A673 (cell line): ENCODE measurements around the gene BAK1. TPM values are rescaled to one million over a fixed set of nuclear protein-coding genes. Genes with fewer than 3 reads are reported as not detected.

Experiments
- BruUV-seq: library from RNA; stranded (reverse); fragments of 400-500 nt; replicated peaks from 2 replicates; lab custom pipeline; 2021; lab: Mats Ljungman, UMichigan
- CTCF ChIA-PET: fragments of 300-600 bp; sonication (Branson Sonifier 250); formaldehyde crosslinking; loops from one replicate; lab custom pipeline; 2022; ENCODE audit warnings: antibody characterized with exemption; lab: Charles Lee
- POLR2A ChIA-PET: fragments of 300-600 bp; sonication (Branson Sonifier 250); formaldehyde crosslinking; loops from one replicate; lab custom pipeline; 2022; ENCODE audit warnings: antibody characterized with exemption; ENCODE audit not compliant: low non-redundant PET; lab: Charles Lee
- DNase-seq: peaks from one replicate; pipeline ENCODE4 v3.0.0-alpha.2; 2015; ENCODE audit warnings: low spot score
- H3K27ac ChIP-seq: fragments of 200-600 bp; sonication (generic); 2 replicates; pipeline ENCODE4 v1.5.1; 2016; ENCODE audit warnings: mixed run types, low read depth, mild to moderate bottlenecking, mixed read lengths, antibody characterized with exemption, low read length; ENCODE audit not compliant: poor library complexity, severe bottlenecking
- H3K27me3 ChIP-seq: fragments of 200-600 bp; sonication (generic); replicated peaks from 2 replicates; pipeline ENCODE4 v1.6.1; 2017; ENCODE audit warnings: mixed run types, low read depth, mild to moderate bottlenecking, mixed read lengths, antibody characterized with exemption, low read length; ENCODE audit not compliant: insufficient read depth, poor library complexity
- H3K36me3 ChIP-seq: fragments of 200-600 bp; sonication (generic); 2 replicates; pipeline ENCODE4 v1.6.1; 2016; ENCODE audit warnings: mixed run types, mild to moderate bottlenecking, mixed read lengths, antibody characterized with exemption, low read length; ENCODE audit not compliant: insufficient read depth, poor library complexity, severe bottlenecking
- H3K4me1 ChIP-seq: fragments of 200-600 bp; sonication (generic); 2 replicates; pipeline ENCODE4 v1.6.1; 2017; ENCODE audit warnings: mixed run types, mild to moderate bottlenecking, mixed read lengths, antibody characterized with exemption, low read length; ENCODE audit not compliant: insufficient read depth, poor library complexity, severe bottlenecking
- H3K4me3 ChIP-seq: fragments of 200-600 bp; sonication (generic); 2 replicates; pipeline ENCODE4 v1.5.1; 2016; ENCODE audit warnings: low read depth, mixed run types, mild to moderate bottlenecking, mixed read lengths, low read length; ENCODE audit not compliant: poor library complexity, severe bottlenecking
- H3K9me3 ChIP-seq: fragments of 200-600 bp; sonication (generic); 2 replicates; pipeline ENCODE4 v1.6.1; 2016; ENCODE audit warnings: mixed run types, low read depth, mild to moderate bottlenecking, mixed read lengths, antibody characterized with exemption, low read length; ENCODE audit not compliant: poor library complexity, severe bottlenecking
- CTCF ChIP-seq: fragments of 300-800, 200-600 bp; sonication (generic); conservative IDR thresholded peaks from 2 replicates; pipeline ENCODE4 v1.5.1; 2017; ENCODE audit warnings: low read depth, mild to moderate bottlenecking, antibody characterized with exemption, low read length, moderate library complexity, mixed read lengths
- EZH2 ChIP-seq: fragments of 200-600 bp; sonication (generic); IDR thresholded peaks from 2 replicates; pipeline ENCODE4 v1.6.1; 2017; ENCODE audit warnings: borderline replicate concordance, low read depth, mild to moderate bottlenecking, mixed read lengths, antibody characterized with exemption, low read length; ENCODE audit not compliant: poor library complexity, severe bottlenecking
- intact Hi-C: fragments of 100-400 bp; cut with micrococcal nuclease; formaldehyde crosslinking; loops from one replicate; pipeline ENCODE4 v1.10.0; 2022; ENCODE audit not compliant: unreplicated experiment
- total RNA-seq: library from RNA; stranded (reverse); gene quantifications from 2 replicates; pipeline ENCODE4 v1.2.3, GENCODE V29; 2021

The BAK1 gene
- total RNA-seq, 1 experiment from 2014 or later: 27.1 TPM

- ChIA-PET POLR2A (interaction anchor here (0.6 kb wide), 1 partner anchor 29 kb away, joined by 6 read pairs; no protein-coding TSS in a partner anchor), CTCF (no interaction called here)
- intact Hi-C loops: loop anchor here (10.0 kb wide), 1 partner anchor 153 kb away; the partner anchor contains the start of gene SYNGAP1
- no peak for DNase-seq
- peak overlapping the region; percentile 81 for H3K4me3 ChIP-seq
- H3K9me3 ChIP-seq: no peaks in the 10 kb centered on the region
- H3K4me1 ChIP-seq: peaks cover 2% of the 10 kb centered on the region
- H3K36me3 ChIP-seq: peaks cover 12% of the 10 kb centered on the region
- TF ChIP-seq EZH2 (no peak), CTCF (no peak)
- H3K27me3 ChIP-seq: no peaks in the 10 kb centered on the region
- no TSS peak for BruUV-seq
- H3K27ac ChIP-seq: peak overlapping the region; percentile 63
Measured at GRCh38 chr6:33578164-33578563, 1.9 kb downstream of the BAK1 start.

GRCh38 chr6:33577718-33578117 is 2.4 kb downstream of the BAK1 start:
- H3K27me3 ChIP-seq: no peaks in the 10 kb centered on the region
- H3K36me3 ChIP-seq: peaks cover 12% of the 10 kb centered on the region
- TF ChIP-seq CTCF: no peak
- no peak for TF ChIP-seq EZH2
- ChIA-PET POLR2A (no interaction called here), CTCF (no interaction called here)
- H3K4me3 ChIP-seq: no peak overlapping the region
- no TSS peak for BruUV-seq
- intact Hi-C loops: loop anchor here (10.0 kb wide), 1 partner anchor 153 kb away; the partner anchor contains the start of gene SYNGAP1
- H3K4me1 ChIP-seq: peaks cover 2% of the 10 kb centered on the region
- H3K9me3 ChIP-seq: no peaks in the 10 kb centered on the region
- no peak for DNase-seq
- H3K27ac ChIP-seq: no peak overlapping the region

- intact Hi-C loops: loop anchor here (10.0 kb wide), 1 partner anchor 152 kb away; the partner anchor contains the start of gene SYNGAP1
- no peak overlapping the region for H3K4me3 ChIP-seq
Measured at GRCh38 chr6:33577106-33577535, 3.0 kb downstream of the BAK1 start.

More at GRCh38 chr6:33577106-33577535, 3.0 kb downstream of the BAK1 start:
- no peaks in the 10 kb centered on the region for H3K27me3 ChIP-seq
- peaks cover 5% of the 10 kb centered on the region for H3K4me1 ChIP-seq
- H3K27ac ChIP-seq: no peak overlapping the region
- H3K36me3 ChIP-seq: peaks cover 12% of the 10 kb centered on the region
- TF ChIP-seq EZH2: no peak
- no peak for TF ChIP-seq CTCF
- CTCF ChIA-PET: no interaction called here
- no TSS peak for BruUV-seq
- DNase-seq: no peak
- H3K9me3 ChIP-seq: no peaks in the 10 kb centered on the region
- POLR2A ChIA-PET: no interaction called here
